ENCODE results near the gene IL12RB1.
"Not testable (repeated sequence)": the region's sequence is repeated elsewhere in the genome, so short reads cannot be mapped to it uniquely, and the experiment has no call there.

IL12RB1 gene

GRCh38 chr19:18046059-18046718, 40.5 kb downstream of the IL12RB1 start:
- peak overlapping the region; percentile 45 for H3K27ac ChIP-seq
- DNase-seq (ENCODE audit: low spot score) = peak; percentile 58
- CTCF ChIA-PET = no interaction called here
- POLR2A ChIA-PET (ENCODE audit: low non-redundant PET) = no interaction called here
- no peak for TF ChIP-seq CTCF (conservative IDR thresholded peaks at IDR 0.05; ENCODE audit: low read depth)

- ChIA-PET CTCF (interaction anchor here (1.2 kb wide), 1 partner anchor 10 kb away, joined by 3 read pairs; no protein-coding TSS in a partner anchor), POLR2A (ENCODE audit: low non-redundant PET) (no interaction called here)
- no peak for DNase-seq (ENCODE audit: low spot score)
- no peak for TF ChIP-seq CTCF (conservative IDR thresholded peaks at IDR 0.05; ENCODE audit: low read depth)
- H3K27ac ChIP-seq = peak overlapping the region; percentile 45
Observed at GRCh38 chr19:18045307-18046050, 41.3 kb downstream of the IL12RB1 start.

GRCh38 chr19:18044825-18045304, 41.9 kb downstream of the IL12RB1 start:
- peak overlapping the region; percentile 45 for H3K27ac ChIP-seq

GRCh38 chr19:18043676-18044075, 43.1 kb downstream of the IL12RB1 start:
- no peak for TF ChIP-seq CTCF (conservative IDR thresholded peaks at IDR 0.05; ENCODE audit: low read depth)
- DNase-seq (ENCODE audit: low spot score) = no peak
- no peak overlapping the region for H3K27ac ChIP-seq
- ChIA-PET POLR2A (ENCODE audit: low non-redundant PET) (no interaction called here), CTCF (no interaction called here)

More at GRCh38 chr19:18044825-18045304, 41.9 kb downstream of the IL12RB1 start:
- ChIA-PET POLR2A (ENCODE audit: low non-redundant PET) (no interaction called here), CTCF (interaction anchor here (1.2 kb wide), 1 partner anchor 11 kb away, joined by 3 read pairs; no protein-coding TSS in a partner anchor)
- TF ChIP-seq CTCF (conservative IDR thresholded peaks at IDR 0.05; ENCODE audit: low read depth) = no peak
- no peak for DNase-seq (ENCODE audit: low spot score)

GRCh38 chr19:18041054-18041453, 45.7 kb downstream of the IL12RB1 start:
- TF ChIP-seq CTCF (conservative IDR thresholded peaks at IDR 0.05; ENCODE audit: low read depth) = no peak
- H3K27ac ChIP-seq = no peak overlapping the region
- POLR2A ChIA-PET (ENCODE audit: low non-redundant PET) = no interaction called here
- DNase-seq (ENCODE audit: low spot score) = no peak
- CTCF ChIA-PET = no interaction called here

GRCh38 chr19:18032102-18032501, 54.6 kb downstream of the IL12RB1 start:
- CTCF ChIA-PET; DNase-seq (ENCODE audit: low spot score); H3K27ac ChIP-seq: not testable (repeated sequence)
- POLR2A ChIA-PET (ENCODE audit: low non-redundant PET) = interaction anchor here (0.7 kb wide), 1 partner anchor 342 kb away, joined by 3 read pairs; no protein-coding TSS in a partner anchor

GRCh38 chr19:18031401-18031800, 55.3 kb downstream of the IL12RB1 start:
- H3K27ac ChIP-seq; DNase-seq (ENCODE audit: low spot score); POLR2A ChIA-PET (ENCODE audit: low non-redundant PET): not testable (repeated sequence)
- CTCF ChIA-PET = interaction anchor here (0.6 kb wide), 1 partner anchor 58 kb away, joined by 5 read pairs; no protein-coding TSS in a partner anchor

Measured in RWPE1 (cell line).